OCI-LY3 (cell line): ENCODE measurements around the gene GPBP1.

ENCODE experiments used
- EZH2phosphoT487 ChIP-seq: fragments of 200-600 bp; shearing (Covaris generic); IDR thresholded peaks from 2 replicates; pipeline ENCODE4 v1.6.1; 2018; ENCODE audit warnings: antibody characterized with exemption, mixed run types, low read depth
- TF ChIP-seq, protein P1 (sequence below): fragments of 200-600, 300-600 bp; sonication (generic); IDR thresholded peaks from 2 replicates; pipeline ENCODE4 v1.5.1; 2014; ENCODE audit warnings: antibody characterized with exemption, low read length, low read depth

- TF ChIP-seq, protein P1, sequence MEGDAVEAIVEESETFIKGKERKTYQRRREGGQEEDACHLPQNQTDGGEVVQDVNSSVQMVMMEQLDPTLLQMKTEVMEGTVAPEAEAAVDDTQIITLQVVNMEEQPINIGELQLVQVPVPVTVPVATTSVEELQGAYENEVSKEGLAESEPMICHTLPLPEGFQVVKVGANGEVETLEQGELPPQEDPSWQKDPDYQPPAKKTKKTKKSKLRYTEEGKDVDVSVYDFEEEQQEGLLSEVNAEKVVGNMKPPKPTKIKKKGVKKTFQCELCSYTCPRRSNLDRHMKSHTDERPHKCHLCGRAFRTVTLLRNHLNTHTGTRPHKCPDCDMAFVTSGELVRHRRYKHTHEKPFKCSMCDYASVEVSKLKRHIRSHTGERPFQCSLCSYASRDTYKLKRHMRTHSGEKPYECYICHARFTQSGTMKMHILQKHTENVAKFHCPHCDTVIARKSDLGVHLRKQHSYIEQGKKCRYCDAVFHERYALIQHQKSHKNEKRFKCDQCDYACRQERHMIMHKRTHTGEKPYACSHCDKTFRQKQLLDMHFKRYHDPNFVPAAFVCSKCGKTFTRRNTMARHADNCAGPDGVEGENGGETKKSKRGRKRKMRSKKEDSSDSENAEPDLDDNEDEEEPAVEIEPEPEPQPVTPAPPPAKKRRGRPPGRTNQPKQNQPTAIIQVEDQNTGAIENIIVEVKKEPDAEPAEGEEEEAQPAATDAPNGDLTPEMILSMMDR, result no peak
- no peak for TF ChIP-seq EZH2phosphoT487
Observed at GRCh38 chr5:57202811-57203210, 29.0 kb downstream of the GPBP1 start.
